K562 (cell line): ENCODE results near the gene DLX4. TPM values are rescaled to one million over a fixed set of nuclear protein-coding genes. Genes with fewer than 3 reads are reported as not detected.

Experiments used
- ATAC-seq: fragments of 200-7000 bp; cut with Tn5 transposase; 3 replicates; pipeline ENCODE4 v1.9.1; 2020; ENCODE audit warnings: moderate library complexity
- BruUV-seq: library from RNA; stranded (reverse); fragments of 400-500 nt; replicated peaks from 2 replicates; lab custom pipeline; 2021; lab: Mats Ljungman, UMichigan
- CTCF ChIA-PET: fragments of 300-600 bp; formaldehyde crosslinking; extraction: SDS; loops from one replicate; lab custom pipeline; 2021; ENCODE audit warnings: low intra/inter-chr PET ratio; lab: Yijun Ruan, JAX
- POLR2A ChIA-PET: fragments of 300-600, 350-650 bp; sonication (Branson Sonifier 250); formaldehyde crosslinking; extraction: SDS; loops from one replicate; lab custom pipeline; 2021; ENCODE audit warnings: antibody characterized with exemption, inconsistent platforms; lab: Yijun Ruan, JAX
- DNase-seq, 4 experiments: peaks; one replicate each; pipeline versions ENCODE4 v3.0.0 to v3.0.0-alpha.2; 2011 to 2018; ENCODE audit warnings: low spot score in 3 of 4, mixed read lengths in 3 of 4; ENCODE audit errors: extremely low read depth in 1 of 4
- FAIRE-seq: peaks from 2 replicates; lab custom pipeline; 2011; peaks lifted over from hg19 to GRCh38; lab: Jason Lieb, UNC
- H2AFZ ChIP-seq: 2 replicates; pipeline ENCODE4 v1.6.0; 2011; ENCODE audit warnings: low read depth, low read length, control low read depth, inconsistent platforms
- H3K27ac ChIP-seq: fragments of 200-600 bp; 3 replicates; pipeline ENCODE4 v1.8.0; 2011; ENCODE audit warnings: low read depth, mild to moderate bottlenecking, control low read depth, inconsistent platforms, low read length, moderate library complexity, mixed read lengths; ENCODE audit errors: extremely low read depth
- H3K27me3 ChIP-seq, 2 experiments: fragments of 300-600 bp in 1 of 2; 2 replicates in 1 of 2; 3 replicates in 1 of 2; pipeline versions ENCODE4 v1.6.0 to v1.8.0; 2011; ENCODE audit warnings: inconsistent platforms in 2 of 2, low read length in 2 of 2, mild to moderate bottlenecking in 1 of 2, mixed read lengths in 1 of 2, moderate library complexity in 1 of 2; ENCODE audit not compliant: control insufficient read depth in 2 of 2, insufficient read depth in 2 of 2
- H3K36me3 ChIP-seq: fragments of 300-600 bp; 3 replicates; pipeline ENCODE4 v1.8.0; 2011; ENCODE audit warnings: mild to moderate bottlenecking, low read length, inconsistent platforms; ENCODE audit not compliant: control insufficient read depth, insufficient read depth
- H3K4me1 ChIP-seq, 2 experiments: fragments of 200-600 bp in 1 of 2; replicated peaks in 1 of 2; 2 replicates in 1 of 2; 3 replicates in 1 of 2; pipeline versions ENCODE4 v1.5.1 to v1.8.0; 2011; ENCODE audit warnings: inconsistent platforms in 2 of 2, low read length in 2 of 2, mild to moderate bottlenecking in 1 of 2, mixed read lengths in 1 of 2, moderate library complexity in 1 of 2; ENCODE audit not compliant: control insufficient read depth in 2 of 2, insufficient read depth in 2 of 2
- H3K4me2 ChIP-seq: 2 replicates; pipeline ENCODE4 v1.6.1; 2011; ENCODE audit warnings: low read length, control low read depth, inconsistent platforms, mixed read lengths; ENCODE audit not compliant: insufficient read depth
- H3K4me3 ChIP-seq: fragments of 200-600 bp; sonication (generic), shearing (Covaris generic); 2 replicates; pipeline ENCODE4 v1.5.1; 2016; ENCODE audit warnings: control low read depth, inconsistent platforms
- H3K79me2 ChIP-seq: fragments of 200-600 bp; 3 replicates; pipeline ENCODE4 v1.8.0; 2011; ENCODE audit warnings: low read length, inconsistent platforms; ENCODE audit not compliant: control insufficient read depth, insufficient read depth
- H3K9ac ChIP-seq, 2 experiments: 2 replicates each; pipeline versions ENCODE4 v1.6.0 to v1.6.1; 2011; ENCODE audit warnings: low read depth in 2 of 2, low read length in 2 of 2, control low read depth in 1 of 2, inconsistent platforms in 1 of 2, mild to moderate bottlenecking in 1 of 2, mixed read lengths in 1 of 2; ENCODE audit not compliant: insufficient read depth in 1 of 2
- H3K9me1 ChIP-seq: one replicate; pipeline ENCODE4 v1.6.0; 2011; ENCODE audit warnings: inconsistent platforms, mild to moderate bottlenecking, low read length, moderate library complexity; ENCODE audit not compliant: control insufficient read depth, insufficient read depth
- H3K9me3 ChIP-seq: replicated peaks from 2 replicates; pipeline ENCODE4 v1.5.1; 2011; ENCODE audit warnings: low read depth, low read length, inconsistent platforms; ENCODE audit not compliant: control insufficient read depth, insufficient read depth
- H4K20me1 ChIP-seq: replicated peaks from 2 replicates; pipeline ENCODE4 v1.6.1; 2011; ENCODE audit warnings: low read length, inconsistent platforms, mixed read lengths; ENCODE audit not compliant: control insufficient read depth, insufficient read depth
- FOXP1 ChIP-seq: sonication (generic); formaldehyde crosslinking; IDR thresholded peaks from 2 replicates; pipeline ENCODE4 v1.8.0; 2022; ENCODE audit warnings: mild to moderate bottlenecking, missing genetic modification reagents
- HNRNPLL ChIP-seq: fragments of 200-400 bp; formaldehyde crosslinking; IDR thresholded peaks from 2 replicates; pipeline ENCODE4 v1.6.1; 2017; ENCODE audit warnings: low read length, low read depth, mild to moderate bottlenecking; ENCODE audit not compliant: poor library complexity, severe bottlenecking
- MCM3 ChIP-seq: fragments of 450-650 bp; IDR thresholded peaks from 2 replicates; pipeline ENCODE4 v1.6.1; 2016
- PTRF ChIP-seq: fragments of 450-650 bp; IDR thresholded peaks from 2 replicates; pipeline ENCODE4 v1.6.1; 2016; ENCODE audit warnings: mild to moderate bottlenecking, missing genetic modification characterization, missing compliant biosample characterization
- SRSF9 ChIP-seq: fragments of 200-400 bp; formaldehyde crosslinking; IDR thresholded peaks from 2 replicates; pipeline ENCODE4 v1.6.1; 2017; ENCODE audit warnings: low read depth, low read length, borderline replicate concordance
- STAT5A ChIP-seq: IDR thresholded peaks from 2 replicates; pipeline ENCODE4 v1.6.1; 2012; ENCODE audit warnings: low read length, inconsistent platforms, borderline replicate concordance
- ZBTB1 ChIP-seq: sonication (generic); formaldehyde crosslinking; IDR thresholded peaks from 2 replicates; pipeline ENCODE4 v1.8.1; 2023; ENCODE audit warnings: missing genetic modification reagents, low read depth, mild to moderate bottlenecking, borderline replicate concordance
- ZNF41 ChIP-seq: fragments of 250-450 bp; sonication (Bioruptor Pico); conservative IDR thresholded peaks from 2 replicates; pipeline ENCODE4 v1.4.0; 2020; ENCODE audit warnings: mild to moderate bottlenecking
- WGBS: fragments of 100-300 bp; shearing (Covaris generic); methylation state at CpG from one replicate; pipeline ENCODE4 v1.1.6; 2016; ENCODE audit warnings: low coverage, mixed read lengths; ENCODE audit not compliant: insufficient coverage; ENCODE audit errors: missing lambda C conversion rate; 5-methylcytosine and 5-hydroxymethylcytosine counted together
- in situ Hi-C: fragments of 300-500 bp; cut with MboI; formaldehyde crosslinking; loops from 4 replicates; pipeline ENCODE4 v1.15.0; 2018; ENCODE audit warnings: inconsistent platforms, mixed read lengths
- intact Hi-C: fragments of 100-400 bp; cut with micrococcal nuclease; formaldehyde crosslinking; loops from 2 replicates; pipeline ENCODE4 v1.14.2; 2022
- polyA plus RNA-seq, 8 experiments: library from polyadenylated mRNA; depleted of rRNA in 4 of 8; stranded (reverse) in 5 of 8; unstranded in 3 of 8; fragments of >200 nt; fragmentation: Nextera tagmentation in 2 of 8; fragmentation: Illumina TruSeq in 1 of 8; extraction: Ambion mirVana in 2 of 8; extraction: Trizol in 1 of 8; gene quantifications; 2 replicates each; pipeline versions ENCODE4 v1.2.1 to v1.2.3, GENCODE V29; 2011 to 2014; ENCODE audit warnings: inconsistent platforms in 1 of 8, missing spikeins in 1 of 8
- total RNA-seq, 7 experiments: library from RNA; depleted of rRNA in 6 of 7; stranded (reverse); fragments of >200 nt in 6 of 7; fragmentation: Illumina TruSeq in 2 of 7; extraction: Trizol in 2 of 7; gene quantifications; 2 replicates each; pipeline versions ENCODE4 v1.2.1 to v1.2.3, GENCODE V29; 2011 to 2021; ENCODE audit warnings: low replicate concordance in 1 of 7
- TF ChIP-seq, protein P1 (sequence below): sonication (generic); formaldehyde crosslinking; IDR thresholded peaks from 2 replicates; pipeline ENCODE4 v1.8.0; 2023; ENCODE audit warnings: mild to moderate bottlenecking, missing genetic modification reagents
- TF ChIP-seq, protein P2 (sequence below): sonication (generic); formaldehyde crosslinking; IDR thresholded peaks from 2 replicates; pipeline ENCODE4 v1.8.0; 2023; ENCODE audit warnings: missing genetic modification reagents, mild to moderate bottlenecking, borderline replicate concordance

DLX4 gene
- total and polyA plus RNA-seq, 9 of the 15 experiments (the other 6 are each of a cell fraction or from before 2014, with no cell fraction given): 0.15 to 2.2 (median 0.58) TPM

DNA sequence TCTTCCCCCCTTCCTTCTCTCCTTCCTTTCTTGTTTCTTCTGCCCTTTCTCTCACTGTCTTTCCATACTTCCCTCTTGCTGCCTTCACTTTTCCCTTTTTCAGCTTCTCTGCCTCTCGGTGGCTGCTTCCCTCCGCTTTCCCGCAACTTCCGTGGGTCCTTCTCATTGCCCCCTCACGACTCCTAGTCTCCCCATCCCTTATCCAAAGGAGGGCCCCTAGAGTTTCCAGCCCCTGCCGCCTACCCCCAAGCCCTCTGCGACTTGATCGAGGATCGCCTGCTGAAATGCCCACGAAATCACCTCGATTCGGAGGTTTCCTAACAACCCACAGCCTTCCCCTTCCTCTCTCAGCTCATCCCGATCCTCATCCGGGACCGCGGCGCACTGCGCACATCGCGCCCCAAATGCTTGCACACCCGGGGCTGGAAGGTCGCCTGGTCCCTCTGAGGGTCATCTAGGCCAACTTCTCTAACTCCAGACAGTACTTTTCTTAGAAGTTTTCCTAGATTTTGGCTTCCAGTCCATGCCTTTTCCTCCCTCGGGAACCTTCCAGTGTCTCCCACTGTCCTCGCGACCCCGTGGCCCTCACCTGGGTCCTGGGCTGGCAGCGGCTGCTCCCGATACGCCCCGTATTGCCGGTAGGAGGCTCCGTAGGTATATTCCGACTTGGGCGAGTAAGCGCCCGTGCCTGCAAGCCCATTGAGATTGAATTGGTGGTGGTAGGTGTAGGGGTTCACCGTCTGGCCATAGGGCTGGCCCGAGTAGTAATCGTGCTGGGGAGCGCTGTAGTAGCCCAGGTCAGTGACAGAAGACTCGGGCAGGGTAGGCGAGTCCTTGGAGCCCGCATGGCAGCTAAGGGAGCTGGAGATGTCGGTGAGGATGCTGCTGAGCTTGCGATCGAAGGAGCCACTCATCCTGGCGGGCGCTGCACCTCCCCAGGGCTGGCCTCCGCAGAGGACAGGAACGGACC is 25.4 kb downstream of the DLX4 start:
- no peak overlapping the region for H3K9ac ChIP-seq
- BruUV-seq: no TSS peak
- H3K9me1 ChIP-seq: no peaks in the 10 kb centered on the region
- no peaks in the 10 kb centered on the region for H3K9me3 ChIP-seq
- CTCF ChIA-PET: interaction anchor here (4.3 to 6.2 kb wide), 2 partner anchors 114 to 134 kb away, joined by 24 to 134 read pairs; no protein-coding TSS in a partner anchor
- no peak overlapping the region for H3K27ac ChIP-seq
- no peaks in the 10 kb centered on the region for H3K36me3 ChIP-seq
- H3K4me2 ChIP-seq: no peak overlapping the region
- no peak for ATAC-seq
- no peak overlapping the region for H2AFZ ChIP-seq
- 24% methylated on average over 47 of the region's 50 CpGs for WGBS
- FAIRE-seq: no peak
- no peak overlapping the region for H3K4me3 ChIP-seq
- TF ChIP-seq, protein P1, sequence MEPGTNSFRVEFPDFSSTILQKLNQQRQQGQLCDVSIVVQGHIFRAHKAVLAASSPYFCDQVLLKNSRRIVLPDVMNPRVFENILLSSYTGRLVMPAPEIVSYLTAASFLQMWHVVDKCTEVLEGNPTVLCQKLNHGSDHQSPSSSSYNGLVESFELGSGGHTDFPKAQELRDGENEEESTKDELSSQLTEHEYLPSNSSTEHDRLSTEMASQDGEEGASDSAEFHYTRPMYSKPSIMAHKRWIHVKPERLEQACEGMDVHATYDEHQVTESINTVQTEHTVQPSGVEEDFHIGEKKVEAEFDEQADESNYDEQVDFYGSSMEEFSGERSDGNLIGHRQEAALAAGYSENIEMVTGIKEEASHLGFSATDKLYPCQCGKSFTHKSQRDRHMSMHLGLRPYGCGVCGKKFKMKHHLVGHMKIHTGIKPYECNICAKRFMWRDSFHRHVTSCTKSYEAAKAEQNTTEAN: no peak
- TF ChIP-seq ZNF41 (no peak), ZBTB1 (CRISPR knock-in tag) (no peak), PTRF (tag) (no peak), HNRNPLL (no peak), MCM3 (no peak), STAT5A (no peak), FOXP1 (CRISPR knock-in tag) (no peak), SRSF9 (no peak)
- TF ChIP-seq, protein P2, sequence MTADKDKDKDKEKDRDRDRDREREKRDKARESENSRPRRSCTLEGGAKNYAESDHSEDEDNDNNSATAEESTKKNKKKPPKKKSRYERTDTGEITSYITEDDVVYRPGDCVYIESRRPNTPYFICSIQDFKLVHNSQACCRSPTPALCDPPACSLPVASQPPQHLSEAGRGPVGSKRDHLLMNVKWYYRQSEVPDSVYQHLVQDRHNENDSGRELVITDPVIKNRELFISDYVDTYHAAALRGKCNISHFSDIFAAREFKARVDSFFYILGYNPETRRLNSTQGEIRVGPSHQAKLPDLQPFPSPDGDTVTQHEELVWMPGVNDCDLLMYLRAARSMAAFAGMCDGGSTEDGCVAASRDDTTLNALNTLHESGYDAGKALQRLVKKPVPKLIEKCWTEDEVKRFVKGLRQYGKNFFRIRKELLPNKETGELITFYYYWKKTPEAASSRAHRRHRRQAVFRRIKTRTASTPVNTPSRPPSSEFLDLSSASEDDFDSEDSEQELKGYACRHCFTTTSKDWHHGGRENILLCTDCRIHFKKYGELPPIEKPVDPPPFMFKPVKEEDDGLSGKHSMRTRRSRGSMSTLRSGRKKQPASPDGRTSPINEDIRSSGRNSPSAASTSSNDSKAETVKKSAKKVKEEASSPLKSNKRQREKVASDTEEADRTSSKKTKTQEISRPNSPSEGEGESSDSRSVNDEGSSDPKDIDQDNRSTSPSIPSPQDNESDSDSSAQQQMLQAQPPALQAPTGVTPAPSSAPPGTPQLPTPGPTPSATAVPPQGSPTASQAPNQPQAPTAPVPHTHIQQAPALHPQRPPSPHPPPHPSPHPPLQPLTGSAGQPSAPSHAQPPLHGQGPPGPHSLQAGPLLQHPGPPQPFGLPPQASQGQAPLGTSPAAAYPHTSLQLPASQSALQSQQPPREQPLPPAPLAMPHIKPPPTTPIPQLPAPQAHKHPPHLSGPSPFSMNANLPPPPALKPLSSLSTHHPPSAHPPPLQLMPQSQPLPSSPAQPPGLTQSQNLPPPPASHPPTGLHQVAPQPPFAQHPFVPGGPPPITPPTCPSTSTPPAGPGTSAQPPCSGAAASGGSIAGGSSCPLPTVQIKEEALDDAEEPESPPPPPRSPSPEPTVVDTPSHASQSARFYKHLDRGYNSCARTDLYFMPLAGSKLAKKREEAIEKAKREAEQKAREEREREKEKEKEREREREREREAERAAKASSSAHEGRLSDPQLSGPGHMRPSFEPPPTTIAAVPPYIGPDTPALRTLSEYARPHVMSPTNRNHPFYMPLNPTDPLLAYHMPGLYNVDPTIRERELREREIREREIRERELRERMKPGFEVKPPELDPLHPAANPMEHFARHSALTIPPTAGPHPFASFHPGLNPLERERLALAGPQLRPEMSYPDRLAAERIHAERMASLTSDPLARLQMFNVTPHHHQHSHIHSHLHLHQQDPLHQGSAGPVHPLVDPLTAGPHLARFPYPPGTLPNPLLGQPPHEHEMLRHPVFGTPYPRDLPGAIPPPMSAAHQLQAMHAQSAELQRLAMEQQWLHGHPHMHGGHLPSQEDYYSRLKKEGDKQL (CRISPR knock-in tag): no peak
- TF ChIP-seq, all 486 proteins: peak for 0
- POLR2A ChIA-PET: interaction anchor here (0.6 to 1.2 kb wide), 4 partner anchors 37 to 146 kb away, joined by 3 read pairs; no protein-coding TSS in a partner anchor
- Histone ChIP-seq H3K79me2 (no peaks in the 10 kb centered on the region), H3K4me1 (peaks cover 0 to 25% of the 10 kb centered on the region in 2 experiments; a peak in 2 of 5 replicates), H4K20me1 (peaks cover 8% of the 10 kb centered on the region), H3K27me3 (peaks cover 40 to 66% of the 10 kb centered on the region in 2 experiments; a peak in 4 of 5 replicates)
- intact Hi-C loops: loop anchor here (1.0 to 5.0 kb wide), 2 partner anchors 115 to 297 kb away; no protein-coding TSS in a partner anchor
- in situ Hi-C loops: loop anchor here (5.0 kb wide), 2 partner anchors 132 to 422 kb away; no protein-coding TSS in a partner anchor
- peak in 1 of 4 experiments; percentile 3 for DNase-seq
